SK-N-SH (cell line): Measurements from ENCODE around the gene CEACAM4. TPM values are rescaled to one million over a fixed set of nuclear protein-coding genes. Genes with fewer than 3 reads are reported as not detected.

Experiments
- polyA plus RNA-seq, 3 experiments: library from polyadenylated mRNA; depleted of rRNA; stranded (reverse); fragments of >200 nt; gene quantifications; 2 replicates each; pipeline ENCODE4 v1.2.3, GENCODE V29; 2012
- small RNA-seq, 7 experiments: library from RNA; depleted of rRNA; stranded (forward); fragments of <200 nt; gene quantifications; one replicate each; pipeline ENCODE3, GENCODE V24; 2012

CEACAM4 gene
- polyA plus RNA-seq, 1 of the 3 experiments (the other 2 are of a cell fraction), result not detected

Small RNA genes lying within 50 kb of the gene (small RNA-seq; reads per million reads assigned to genes)
- 0 reads per million in 7 experiments for gene AC243960.4

Other genes with a start within 250 kb of the CEACAM4 start
- 71.3 and 74.1 TPM in 2 replicates for gene EXOSC5, start 229.7 kb downstream of the CEACAM4 start, polyA plus RNA-seq (2012; rRNA removed)
- gene BCKDHA, start 229.3 kb downstream of the CEACAM4 start, polyA plus RNA-seq (2012; rRNA removed), result 16.3 and 30.9 TPM in 2 replicates
- gene B3GNT8, start 199.7 kb downstream of the CEACAM4 start, polyA plus RNA-seq (2012; rRNA removed), result not detected in 2 replicates
- 70.2 and 71.4 TPM in 2 replicates for gene DMAC2, start 187.2 kb downstream of the CEACAM4 start, polyA plus RNA-seq (2012; rRNA removed)
- not detected in 2 replicates for gene ERICH4, start 183.9 kb downstream of the CEACAM4 start, polyA plus RNA-seq (2012; rRNA removed)
- not detected in 2 replicates for gene CEACAM21, start 50.9 kb downstream of the CEACAM4 start, polyA plus RNA-seq (2012; rRNA removed)
- gene CEACAM7, start 61.2 kb upstream of the CEACAM4 start, polyA plus RNA-seq (2012; rRNA removed), result not detected in 2 replicates
- not detected in 2 replicates for gene CEACAM5, start 81.6 kb upstream of the CEACAM4 start, polyA plus RNA-seq (2012; rRNA removed)
- not detected in 2 replicates for gene CEACAM6, start 128.5 kb upstream of the CEACAM4 start, polyA plus RNA-seq (2012; rRNA removed)
- gene CEACAM3, start 169.5 kb upstream of the CEACAM4 start, polyA plus RNA-seq (2012; rRNA removed), result not detected in 2 replicates
- not detected in 2 replicates for gene LYPD4, start 217.6 kb upstream of the CEACAM4 start, polyA plus RNA-seq (2012; rRNA removed)
- not detected in 2 replicates for gene DMRTC2, start 218.0 kb upstream of the CEACAM4 start, polyA plus RNA-seq (2012; rRNA removed)
- gene RPS19, start 233.2 kb upstream of the CEACAM4 start, polyA plus RNA-seq (2012; rRNA removed), result 2,819 and 3,310 TPM in 2 replicates